ENCODE measurements around the gene ARHGAP32. TPM values are rescaled to one million over a fixed set of nuclear protein-coding genes. Genes with fewer than 3 reads are reported as not detected.

ARHGAP32 gene
- total RNA-seq, 1 experiment from 2014 or later: 22.0 TPM

GRCh38 chr11:128925250-128925600 is 266.9 kb downstream of the ARHGAP32 start:
- H3K4me1 ChIP-seq (ENCODE audit: insufficient read depth, low read length): peaks cover 13% of the 10 kb centered on the region
- no peak overlapping the region for H2AFZ ChIP-seq (ENCODE audit: low read length)
- WGBS (ENCODE audit: extremely low coverage, insufficient read length, low lambda C conversion rate): no CpG with 5 or more reads among the region's 2 CpGs
- TF ChIP-seq, protein P1, sequence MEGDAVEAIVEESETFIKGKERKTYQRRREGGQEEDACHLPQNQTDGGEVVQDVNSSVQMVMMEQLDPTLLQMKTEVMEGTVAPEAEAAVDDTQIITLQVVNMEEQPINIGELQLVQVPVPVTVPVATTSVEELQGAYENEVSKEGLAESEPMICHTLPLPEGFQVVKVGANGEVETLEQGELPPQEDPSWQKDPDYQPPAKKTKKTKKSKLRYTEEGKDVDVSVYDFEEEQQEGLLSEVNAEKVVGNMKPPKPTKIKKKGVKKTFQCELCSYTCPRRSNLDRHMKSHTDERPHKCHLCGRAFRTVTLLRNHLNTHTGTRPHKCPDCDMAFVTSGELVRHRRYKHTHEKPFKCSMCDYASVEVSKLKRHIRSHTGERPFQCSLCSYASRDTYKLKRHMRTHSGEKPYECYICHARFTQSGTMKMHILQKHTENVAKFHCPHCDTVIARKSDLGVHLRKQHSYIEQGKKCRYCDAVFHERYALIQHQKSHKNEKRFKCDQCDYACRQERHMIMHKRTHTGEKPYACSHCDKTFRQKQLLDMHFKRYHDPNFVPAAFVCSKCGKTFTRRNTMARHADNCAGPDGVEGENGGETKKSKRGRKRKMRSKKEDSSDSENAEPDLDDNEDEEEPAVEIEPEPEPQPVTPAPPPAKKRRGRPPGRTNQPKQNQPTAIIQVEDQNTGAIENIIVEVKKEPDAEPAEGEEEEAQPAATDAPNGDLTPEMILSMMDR (conservative IDR thresholded peaks at IDR 0.05): no peak
- H2AK5ac ChIP-seq (ENCODE audit: insufficient read length, low read length): no peak overlapping the region
- H4K8ac ChIP-seq (replicated peaks; ENCODE audit: insufficient read length, low read depth, low read length): no peak overlapping the region
- H3K27me3 ChIP-seq (ENCODE audit: insufficient read depth, low read length): peaks cover 19% of the 10 kb centered on the region; the same call in 1 of the 2 replicates
- H2BK5ac ChIP-seq (ENCODE audit: insufficient read length, low read length): no peak overlapping the region
- no peak overlapping the region for H3K4ac ChIP-seq (ENCODE audit: low read depth, low read length)
- no peaks in the 10 kb centered on the region for H3K36me3 Mint-ChIP-seq (ENCODE audit: insufficient read depth in 1 of 3, low read depth in 3 of 3)
- no peak overlapping the region for H3K23ac ChIP-seq (ENCODE audit: insufficient read length, low read depth, low read length)
- no peak for DNase-seq
- H4K20me1 ChIP-seq (ENCODE audit: control insufficient read depth, insufficient read depth, insufficient read length): no peaks in the 10 kb centered on the region
- no peaks in the 10 kb centered on the region for H3K79me2 ChIP-seq (ENCODE audit: insufficient read depth, low read length)
- H4K91ac ChIP-seq (ENCODE audit: insufficient read length, low read depth, low read length): no peak overlapping the region
- H3K9ac ChIP-seq (ENCODE audit: extremely low read depth, insufficient read length, low read length): no peak overlapping the region
- H2BK12ac ChIP-seq (ENCODE audit: insufficient read length, low read depth, low read length): no peak overlapping the region
- no peak overlapping the region for H2BK120ac ChIP-seq (ENCODE audit: low read depth, low read length, poor library complexity, severe bottlenecking)
- no peak overlapping the region for H3K27ac Mint-ChIP-seq
- no peaks in the 10 kb centered on the region for H3K79me1 ChIP-seq (ENCODE audit: insufficient read depth, low read depth, low read length, poor library complexity, severe bottlenecking)
- H3K4me3 Mint-ChIP-seq: peak overlapping the region in 1 of 2 experiments; percentile 67; a peak in 2 of 5 replicates
- H3K27me3 Mint-ChIP-seq (ENCODE audit: low read depth): peaks cover 91% of the 10 kb centered on the region
- no peak overlapping the region for H3K18ac ChIP-seq (ENCODE audit: insufficient read length, low read depth, low read length)
- no peak overlapping the region for H4K5ac ChIP-seq (ENCODE audit: insufficient read length, low read depth, low read length)
- H3K4me2 ChIP-seq (ENCODE audit: insufficient read depth, insufficient read length, low read length): no peak overlapping the region
- no peak overlapping the region for H2BK15ac ChIP-seq (ENCODE audit: low read depth, low read length)
- H3K27ac ChIP-seq (ENCODE audit: insufficient read length, low read depth, low read length): no peak overlapping the region
- no peak overlapping the region for H2BK20ac ChIP-seq (ENCODE audit: low read depth, low read length, poor library complexity, severe bottlenecking)
- peaks cover 0 to 3% of the 10 kb centered on the region in 2 experiments; a peak in 2 of 5 replicates for H3K9me3 Mint-ChIP-seq
- H3K9me3 ChIP-seq (ENCODE audit: control insufficient read depth, low read depth, low read length): no peaks in the 10 kb centered on the region
- no peaks in the 10 kb centered on the region for H3K23me2 ChIP-seq (ENCODE audit: insufficient read length, low read depth, low read length, poor library complexity, severe bottlenecking)
- H3T11ph ChIP-seq (ENCODE audit: low read length): no peak overlapping the region
- H3K56ac ChIP-seq (ENCODE audit: insufficient read length, low read depth, low read length): no peak overlapping the region
- no peak overlapping the region for H3K14ac ChIP-seq (ENCODE audit: insufficient read depth, low read length)
- H3K4me1 Mint-ChIP-seq: peaks cover 51 to 56% of the 10 kb centered on the region in 2 experiments
